OCI-LY3 (cell line): ENCODE results near the gene PELI2.

ENCODE experiments used
- CTCF ChIP-seq: fragments of 200-600, 300-600 bp; sonication (generic); IDR thresholded peaks from 2 replicates; pipeline ENCODE4 v1.5.1; 2014; ENCODE audit warnings: antibody characterized with exemption, low read length, low read depth
- EZH2phosphoT487 ChIP-seq: fragments of 200-600 bp; shearing (Covaris generic); IDR thresholded peaks from 2 replicates; pipeline ENCODE4 v1.6.1; 2018; ENCODE audit warnings: antibody characterized with exemption, mixed run types, low read depth

GRCh38 chr14:56217380-56218045, 99.3 kb downstream of the PELI2 start:
- TF ChIP-seq CTCF (no peak), EZH2phosphoT487 (no peak)
